Heart right ventricle (tissue), 16 donors: ENCODE results near the gene N4BP2. TPM values are rescaled to one million over a fixed set of nuclear protein-coding genes. Genes with fewer than 3 reads are reported as not detected.
"Not testable (repeated sequence)": the region's sequence is repeated elsewhere in the genome, so short reads cannot be mapped to it uniquely, and the experiment has no call there.

Experiments used
- ATAC-seq, 8 donors: fragments of 200-7000 bp; cut with Tn5 transposase; one replicate each; pipeline ENCODE4 v1.9.1; 2020; ENCODE audit warnings: mild to moderate bottlenecking in 8 of 8, moderate library complexity in 8 of 8, moderate number of reproducible peaks in 1 of 8
- DNase-seq, 2 donors: peaks; one replicate each; pipeline ENCODE4 v3.0.0-alpha.2; 2020
- H3K27ac ChIP-seq, 10 donors: fragments of 200-600 bp; sonication (generic) in 2 of 10; one replicate each; pipeline versions ENCODE4 v1.5.0 to v1.8.0; 2020 to 2022; ENCODE audit warnings: mild to moderate bottlenecking in 3 of 10
- H3K27me3 ChIP-seq, 7 donors: fragments of 200-600 bp; one replicate each; pipeline ENCODE4 v1.8.0; 2021 to 2022; ENCODE audit warnings: mild to moderate bottlenecking in 2 of 7
- H3K36me3 ChIP-seq, 9 donors: fragments of 200-600 bp; sonication (generic) in 1 of 9; one replicate each; pipeline versions ENCODE4 v1.5.0 to v1.8.0; 2020 to 2022; ENCODE audit warnings: mild to moderate bottlenecking in 2 of 9
- H3K4me1 ChIP-seq, 9 donors: fragments of 200-600 bp; sonication (generic) in 1 of 9; one replicate each; pipeline versions ENCODE4 v1.5.0 to v1.8.0; 2020 to 2022; ENCODE audit warnings: mild to moderate bottlenecking in 4 of 9
- H3K4me3 ChIP-seq, 10 donors: fragments of 200-600 bp; sonication (generic) in 2 of 10; one replicate each; pipeline versions ENCODE4 v1.5.0 to v1.8.0; 2020 to 2022; ENCODE audit warnings: mild to moderate bottlenecking in 7 of 10, moderate library complexity in 2 of 10
- H3K9me3 ChIP-seq, 11 donors: fragments of 200-600 bp in 10 of 11; sonication (generic) in 2 of 11; one replicate each; pipeline versions ENCODE4 v1.5.0 to v1.8.0; 2013 to 2022; ENCODE audit warnings: mild to moderate bottlenecking in 2 of 11, control low read depth in 1 of 11, moderate library complexity in 1 of 11
- WGBS, 2 donors: extraction: QIAGEN DNeasy Blood & Tissue Kit; methylation state at CpG; one replicate each; pipeline ENCODE4 v1.1.7; 2013; ENCODE audit warnings: inconsistent platforms in 1 of 2; 5-methylcytosine and 5-hydroxymethylcytosine counted together
- intact Hi-C, 10 donors: fragments of 100-400 bp; cut with DNase I; formaldehyde crosslinking; loops; one replicate each; pipeline versions ENCODE4 v1.11.1 to v1.14.2; 2022
- long read RNA-seq, 3 donors: library from polyadenylated mRNA; unstranded; transcript quantifications; one replicate each; pipeline ENCODE4 v2.0.0, GENCODE V29; 2020 to 2021
- polyA plus RNA-seq, 2 donors: library from polyadenylated mRNA; stranded (reverse); fragments of 200-250 nt; gene quantifications; one replicate each; pipeline ENCODE4 v1.2.3, GENCODE V29; 2013
- total RNA-seq, 10 donors: library from RNA; stranded (reverse); fragmentation: NEBNext Ultra II Directional in 3 of 10; extraction: Animal tissue kit (Norgen Biotek cat#: 25700) in 3 of 10; gene quantifications; one replicate each; pipeline versions ENCODE4 v1.2.1 to v1.2.4, GENCODE V29; 2021 to 2023
- TF ChIP-seq, protein P1 (sequence below), 9 donors: fragments of 200-600 bp; sonication (generic) in 2 of 9; IDR thresholded peaks; one replicate each; pipeline versions ENCODE4 v1.5.0 to v1.8.0; 2021 to 2022; ENCODE audit warnings: antibody characterized with exemption in 9 of 9, mild to moderate bottlenecking in 5 of 9, moderate library complexity in 1 of 9
- donor health status: Arrhythmogenic right ventricular cardiomyopathy.
- donor health status: ischemic (EF 13 %, LVEDD 7.1; RV severe dilation, severe dysfunction).
- donor health status: healthy with polysubstance abuse.
- donor health status: DM: no; HTN: yes; CAD: no.
- donor health status: DM: no; HTN: no; CAD: no.
- donor health status: ischemic (EF 25% LVEDD 6.9; RV normal size, moderate dysfunction).
- donor health status: ischemic (EF 25% LVEDD 5.7; RV mildly dilated, moderate dysfunction).
- donor health status: healthy.
- donor health status: DM: yes; HTN: yes; CAD: no.
- donor health status: Ischemic cardiomyopathy.
- donor health status: ischemic (EF 35%, LVEDD 5.7; RV mildly dilated, moderate dysfunction).
- donor health status: nonischemic (EF 11% LVEDD 7.7; RV severe dilation, severe dysfunction).
- donor health status: DM: yes; HTN: yes; CAD: no.
- donor health status: PGD.
- donor health status: ischemic (EF 29% LVEDD 5.4; RV normal size, mild dysfunction).
- donor health status: nonischemic (EF 23%, LVEDD 6.1; RV moderate dilation, normal function).

Gene N4BP2
- 1 to 10 TPM; 3.0 to 6.9 (median 5.4) TPM for total RNA-seq
- 1 to 10 TPM in 1 of 2 donors, under 1 TPM in 1; 0.65 to 1.0 TPM for polyA plus RNA-seq
- long read RNA-seq, donor 1, partial matches to known transcripts: 4 of 5 reads
- long read RNA-seq, donor 1, other reads (novel, unspliced or antisense): 1 of 5 reads
- long read RNA-seq, donor 2, partial matches to known transcripts: 1 of 2 reads
- long read RNA-seq, donor 2, other reads (novel, unspliced or antisense): 1 of 2 reads
- long read RNA-seq, donor 3, partial matches to known transcripts: 1 of 4 reads
- long read RNA-seq, donor 3, other reads (novel, unspliced or antisense): 3 of 4 reads

DNA sequence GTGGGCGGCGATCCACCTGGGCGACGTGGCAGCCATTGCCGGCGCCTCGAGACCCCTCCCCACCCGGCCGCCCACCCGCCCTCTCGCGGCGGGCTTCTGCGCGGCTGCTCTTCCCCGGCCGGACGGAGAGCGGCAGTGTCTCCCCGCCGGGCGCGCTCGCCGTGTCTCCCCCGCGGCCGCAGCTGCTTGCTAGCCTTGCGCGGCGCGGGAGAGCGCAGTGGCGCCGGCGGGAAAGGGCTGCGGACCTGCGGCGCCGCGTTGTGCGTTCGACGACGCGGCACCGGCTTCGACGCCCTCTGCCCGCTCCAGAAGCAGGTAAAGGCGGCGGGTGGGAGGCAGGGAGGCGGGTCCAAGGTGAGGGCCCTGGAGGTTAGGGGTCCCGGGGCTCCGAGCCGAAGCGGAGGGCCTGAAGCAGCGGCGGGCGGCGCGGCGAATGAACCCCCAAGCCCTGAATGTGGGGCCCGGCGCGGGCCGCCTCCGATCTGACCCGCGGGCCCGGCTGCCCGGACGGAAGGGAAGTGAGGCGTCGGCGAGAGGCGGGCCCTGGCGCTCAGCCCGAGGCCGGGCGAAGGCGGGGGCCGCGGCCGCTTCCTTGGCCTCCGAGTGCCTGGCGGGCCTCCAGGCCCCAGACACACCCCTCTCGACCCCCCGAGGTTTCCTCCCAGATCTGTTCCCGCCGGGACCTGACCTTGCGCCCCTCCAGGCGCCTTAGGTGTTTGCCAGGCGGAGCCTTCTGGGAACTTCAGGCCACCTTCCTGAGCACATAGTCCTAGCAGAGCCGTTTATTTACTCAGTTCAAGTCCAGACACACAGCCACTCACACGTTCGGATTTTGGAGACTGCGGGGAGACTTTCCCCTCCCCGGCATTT, at the start of gene N4BP2:
TSS of gene N4BP2 (plus strand) at position 135 of the 870 bp plus-strand sequence. CDS start 40,491 bp downstream, outside the sequence.
- H3K9me3 ChIP-seq: no peaks in the 10 kb centered on the region
- peaks cover 0 to 27% (median 15%) of the 10 kb centered on the region in 9 donors for H3K4me1 ChIP-seq
- TF ChIP-seq, protein P1, sequence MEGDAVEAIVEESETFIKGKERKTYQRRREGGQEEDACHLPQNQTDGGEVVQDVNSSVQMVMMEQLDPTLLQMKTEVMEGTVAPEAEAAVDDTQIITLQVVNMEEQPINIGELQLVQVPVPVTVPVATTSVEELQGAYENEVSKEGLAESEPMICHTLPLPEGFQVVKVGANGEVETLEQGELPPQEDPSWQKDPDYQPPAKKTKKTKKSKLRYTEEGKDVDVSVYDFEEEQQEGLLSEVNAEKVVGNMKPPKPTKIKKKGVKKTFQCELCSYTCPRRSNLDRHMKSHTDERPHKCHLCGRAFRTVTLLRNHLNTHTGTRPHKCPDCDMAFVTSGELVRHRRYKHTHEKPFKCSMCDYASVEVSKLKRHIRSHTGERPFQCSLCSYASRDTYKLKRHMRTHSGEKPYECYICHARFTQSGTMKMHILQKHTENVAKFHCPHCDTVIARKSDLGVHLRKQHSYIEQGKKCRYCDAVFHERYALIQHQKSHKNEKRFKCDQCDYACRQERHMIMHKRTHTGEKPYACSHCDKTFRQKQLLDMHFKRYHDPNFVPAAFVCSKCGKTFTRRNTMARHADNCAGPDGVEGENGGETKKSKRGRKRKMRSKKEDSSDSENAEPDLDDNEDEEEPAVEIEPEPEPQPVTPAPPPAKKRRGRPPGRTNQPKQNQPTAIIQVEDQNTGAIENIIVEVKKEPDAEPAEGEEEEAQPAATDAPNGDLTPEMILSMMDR (IDR thresholded peaks at IDR 0.05): peak; percentile 46 to 96 (median 79)
- intact Hi-C loops: loop anchor here in 9 of 10 donors (2.0 to 10.0 kb wide), 10 partner anchors 80 to 592 kb away; partner anchors contain the start of genes PDS5A (in 3 of the 9), SMIM14 (in 3 of the 9) and UBE2K (in 3 of the 9)
- ATAC-seq (peak; percentile 81 to 92 (median 89)), DNase-seq (peak; percentile 81 to 87)
- peak within 1 kb of the TSS; percentile 57 to 99 (median 94) for H3K4me3 ChIP-seq
- H3K27ac ChIP-seq: peak within 1 kb of the TSS; percentile 98 to 100 (median 100)
- H3K36me3 ChIP-seq: no peaks in the 10 kb centered on the region
- 0% methylated on average over 82 to 97 of the region's 99 CpGs for WGBS, 2 donors
- H3K27me3 ChIP-seq: no peaks in the 10 kb centered on the region

DNA sequence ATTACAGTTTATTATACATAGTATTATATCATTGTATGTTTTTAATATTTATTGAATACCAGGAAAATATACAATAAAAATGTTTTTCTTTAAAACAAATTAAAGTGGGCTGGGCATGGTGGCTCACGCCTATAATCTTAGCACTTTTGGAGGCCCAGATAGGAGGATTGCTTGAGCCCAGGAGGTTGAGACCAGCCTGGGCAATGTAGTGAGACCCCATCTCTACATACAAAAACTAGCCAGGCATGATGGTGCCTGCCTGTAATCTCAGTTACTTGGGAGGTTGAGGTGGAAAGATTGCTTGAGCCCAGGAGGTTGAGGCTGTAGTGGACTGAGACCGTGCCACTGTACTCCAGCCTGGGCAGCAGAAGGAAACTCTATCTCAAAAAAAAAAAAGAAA, 40.6 kb upstream of the N4BP2 start:
- no peaks in the 10 kb centered on the region for H3K27me3 ChIP-seq
- no peaks in the 10 kb centered on the region for H3K4me1 ChIP-seq
- TF ChIP-seq, protein P1 (IDR thresholded peaks at IDR 0.05): no peak
- intact Hi-C loops: no loop called here
- DNase-seq: no peak
- no peaks in the 10 kb centered on the region for H3K9me3 ChIP-seq
- H3K4me3 ChIP-seq: no peak overlapping the region
- no peak overlapping the region for H3K27ac ChIP-seq
- 87 to 93% methylated on average over 2 of the region's 2 CpGs for WGBS, 2 donors
- no peak for ATAC-seq
- H3K36me3 ChIP-seq: no peaks in the 10 kb centered on the region

DNA sequence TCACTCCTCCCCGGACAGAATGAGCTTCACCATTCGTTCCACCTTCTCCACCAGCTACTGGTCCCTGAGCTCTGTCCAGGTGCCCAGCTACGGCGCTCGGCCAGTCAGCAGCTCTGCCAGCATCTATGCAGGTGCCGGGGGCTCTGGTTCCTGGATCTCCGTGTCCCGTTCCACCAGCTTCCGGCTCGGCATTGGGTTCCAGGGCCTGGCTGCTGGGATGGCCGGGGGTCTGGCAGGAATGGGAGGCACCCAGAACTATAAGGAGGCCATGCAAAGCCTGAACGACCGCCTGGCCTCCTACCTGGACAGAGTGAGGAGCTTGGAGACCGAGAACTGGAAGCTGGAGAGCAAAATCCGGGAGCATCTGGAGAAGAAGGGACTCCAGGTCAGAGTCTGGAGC, 36.4 kb upstream of the N4BP2 start:
- WGBS, 2 donors: 93 to 95% methylated on average over 15 of the region's 15 CpGs
- no peaks in the 10 kb centered on the region for H3K36me3 ChIP-seq
- DNase-seq (no peak), ATAC-seq (no peak)
- no peaks in the 10 kb centered on the region for H3K9me3 ChIP-seq
- TF ChIP-seq, protein P1 (IDR thresholded peaks at IDR 0.05): no peak
- H3K4me1 ChIP-seq: no peaks in the 10 kb centered on the region
- H3K4me3 ChIP-seq: no peak overlapping the region
- H3K27me3 ChIP-seq: no peaks in the 10 kb centered on the region
- no peak overlapping the region for H3K27ac ChIP-seq
- intact Hi-C loops: no loop called here

DNA sequence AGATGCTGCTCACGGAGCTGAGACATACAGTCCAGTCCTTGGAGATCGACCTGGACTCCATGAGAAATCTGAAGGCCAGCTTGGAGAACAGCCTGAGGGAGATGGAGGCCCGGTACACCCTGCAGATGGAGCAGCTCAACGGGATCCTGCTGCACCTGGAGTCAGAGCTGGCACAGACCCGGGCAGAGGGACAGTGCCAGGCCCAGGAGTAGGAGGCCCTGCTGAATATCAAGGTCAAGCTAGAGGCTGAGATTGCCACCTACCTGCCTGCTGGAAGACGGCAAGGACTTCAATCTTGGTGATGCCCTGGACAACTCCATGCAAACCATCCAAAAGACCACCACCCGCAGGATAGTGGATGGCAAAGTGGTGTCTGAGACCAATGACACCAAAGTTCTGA, 35.5 kb upstream of the N4BP2 start:
- H3K4me3 ChIP-seq, ATAC-seq, intact Hi-C loops, H3K9me3 ChIP-seq, H3K27ac ChIP-seq, DNase-seq, H3K27me3 ChIP-seq, H3K36me3 ChIP-seq, H3K4me1 ChIP-seq: not testable (repeated sequence)
- WGBS, 2 donors: 93 to 95% methylated on average over 7 of the region's 7 CpGs

DNA sequence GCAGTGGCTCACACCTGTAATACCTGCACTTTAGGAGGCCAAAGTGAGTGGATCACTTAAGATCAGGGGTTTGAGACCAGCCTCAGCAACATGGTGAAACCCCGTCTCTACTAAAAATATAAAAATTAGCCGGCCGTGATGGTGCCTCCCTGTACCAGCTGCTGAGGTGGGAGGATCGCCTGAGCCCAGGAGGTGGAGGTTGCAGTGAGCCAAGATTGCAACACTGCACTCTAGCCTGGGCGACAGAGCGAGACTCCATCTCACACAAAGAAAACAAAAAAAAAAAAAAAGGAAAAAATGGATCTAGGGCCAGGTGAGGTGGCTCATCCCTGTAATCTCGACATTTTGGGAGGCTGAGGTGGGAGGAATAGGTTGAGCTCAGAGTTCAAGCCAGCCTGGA, 32.6 kb upstream of the N4BP2 start:
- H3K36me3 ChIP-seq, intact Hi-C loops, H3K27ac ChIP-seq, H3K27me3 ChIP-seq, H3K9me3 ChIP-seq, H3K4me1 ChIP-seq, H3K4me3 ChIP-seq, ATAC-seq, DNase-seq: not testable (repeated sequence)
- WGBS, 2 donors: 86 to 90% methylated on average over 7 of the region's 7 CpGs
